HG03280 (cell line): Measurements from ENCODE around the gene ZNF2.
"Not testable (repeated sequence)": the region's sequence is repeated elsewhere in the genome, so short reads cannot be mapped to it uniquely, and the experiment has no call there.

Experiments
- ATAC-seq: cut with Tn5 transposase; IDR thresholded peaks from one replicate; pipeline ENCODE4 v1.9.1; 2021; ENCODE audit warnings: mild to moderate bottlenecking, moderate library complexity; ENCODE audit not compliant: unreplicated experiment

Gene ZNF2

DNA sequence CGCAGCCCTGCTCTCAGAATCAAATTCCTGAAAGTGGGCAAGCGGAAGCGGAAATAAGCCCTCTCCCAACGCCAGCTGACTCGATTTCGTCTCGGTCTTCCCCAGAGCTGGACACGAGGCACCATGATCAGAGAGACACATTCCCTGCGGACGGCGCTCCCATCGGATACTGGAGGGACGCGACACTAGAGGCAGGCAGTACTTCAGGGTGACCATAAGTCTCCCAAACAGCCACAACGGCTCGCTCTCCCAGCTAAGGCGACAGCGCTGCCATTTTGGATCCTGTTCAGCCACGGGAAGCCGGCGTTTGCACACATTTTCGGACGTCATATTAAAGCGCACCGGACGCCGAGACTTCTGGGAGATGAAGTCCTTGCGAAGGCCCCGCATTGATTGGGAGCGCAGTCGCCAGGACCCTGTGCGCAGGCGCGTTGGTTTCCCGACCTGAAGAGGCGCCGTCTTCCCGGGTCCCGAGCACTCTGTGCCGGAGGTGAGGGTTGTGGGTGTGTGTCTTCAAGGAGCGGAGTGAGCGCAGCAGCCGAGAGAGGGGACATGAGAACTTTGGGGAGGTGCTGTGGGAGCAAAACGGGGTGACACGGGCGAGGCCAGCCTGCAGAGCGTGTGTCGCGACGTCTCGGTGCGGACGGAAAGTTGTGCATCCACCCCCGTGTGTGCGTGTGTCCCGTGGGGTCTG lies at the start of gene ZNF2:
TSS of gene ZNF2 (plus strand) at position 439 of the 694 bp plus-strand sequence. CDS start 10,418 bp downstream, outside the sequence.
- peak; percentile 95 for ATAC-seq

DNA sequence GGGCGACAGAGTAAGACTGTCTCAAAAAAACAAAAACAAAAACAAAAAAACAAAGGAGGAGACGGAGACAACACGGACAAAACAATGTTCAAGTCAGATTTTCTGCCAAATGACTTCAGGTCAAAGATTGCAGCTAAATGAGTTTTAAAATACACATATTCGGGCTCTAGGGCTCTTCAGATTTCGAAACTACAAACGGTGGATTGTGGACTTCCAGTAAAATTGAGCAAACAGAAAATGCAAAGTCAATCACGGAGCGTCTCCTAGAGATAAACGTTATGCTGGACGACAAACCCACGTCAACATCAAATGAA lies 44.6 kb upstream of the ZNF2 start:
- ATAC-seq: no peak

DNA sequence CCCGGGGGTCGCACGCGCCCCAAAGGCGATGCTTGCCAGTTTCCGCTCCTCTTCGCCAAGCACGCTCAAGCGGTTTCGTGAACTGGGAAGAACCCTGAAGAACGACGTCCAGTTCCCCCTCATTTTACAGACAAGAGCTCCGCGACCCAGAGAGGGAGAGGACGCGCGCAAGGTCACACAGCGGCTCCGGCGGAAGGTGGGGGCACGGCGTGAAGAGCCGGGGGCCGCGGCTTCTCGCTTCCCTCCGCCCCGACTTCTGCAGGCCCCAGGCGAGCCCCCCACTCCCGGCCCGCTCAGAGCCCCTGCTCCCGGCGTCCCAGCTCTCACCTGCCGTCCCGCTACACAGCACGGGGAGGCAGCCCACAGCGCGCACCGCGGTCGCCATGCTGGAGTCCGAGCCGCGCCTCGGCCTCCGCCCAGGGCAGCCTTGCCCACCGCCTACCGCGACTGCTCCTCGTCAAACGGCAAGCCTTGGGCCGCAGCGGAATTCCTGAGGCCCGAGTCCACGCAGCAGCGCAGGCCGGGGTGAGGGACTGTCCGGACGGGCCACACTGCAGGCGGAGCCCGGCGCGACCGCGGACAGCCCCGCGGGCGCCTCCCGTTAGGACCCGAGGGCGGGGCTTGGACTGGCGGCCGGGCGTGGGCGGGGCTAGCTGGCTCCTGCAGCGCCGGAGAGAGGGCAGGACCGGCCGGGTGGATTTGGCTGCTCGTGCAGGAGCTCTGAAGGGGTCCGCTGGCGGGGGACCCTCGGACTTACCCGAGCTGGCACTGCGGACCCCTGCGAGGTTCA lies 44.0 kb upstream of the ZNF2 start, which contains the start of gene MRPS5:
TSS of gene MRPS5 (minus strand) at position 402 of the 790 bp plus-strand sequence. CDS start at position 385, 17 bp downstream.
- peak; percentile 97 for ATAC-seq

DNA sequence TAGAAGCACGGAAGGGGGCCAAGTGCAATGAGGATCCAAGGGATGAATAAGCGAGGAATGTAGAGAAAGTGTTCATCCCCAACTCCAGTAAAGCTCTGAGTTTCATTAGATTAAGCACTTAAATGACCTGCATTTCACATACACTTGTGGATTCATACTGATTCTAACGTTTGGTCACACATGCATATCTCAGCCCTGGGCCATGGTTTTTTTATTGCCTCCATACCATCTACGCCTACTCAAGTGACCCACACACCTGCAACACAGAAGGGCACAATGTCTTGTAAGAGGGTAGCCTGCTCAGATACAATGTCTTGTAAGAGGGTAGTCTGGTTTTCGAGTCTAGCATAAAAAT lies 43.4 kb upstream of the ZNF2 start:
- ATAC-seq: peak; percentile 4

DNA sequence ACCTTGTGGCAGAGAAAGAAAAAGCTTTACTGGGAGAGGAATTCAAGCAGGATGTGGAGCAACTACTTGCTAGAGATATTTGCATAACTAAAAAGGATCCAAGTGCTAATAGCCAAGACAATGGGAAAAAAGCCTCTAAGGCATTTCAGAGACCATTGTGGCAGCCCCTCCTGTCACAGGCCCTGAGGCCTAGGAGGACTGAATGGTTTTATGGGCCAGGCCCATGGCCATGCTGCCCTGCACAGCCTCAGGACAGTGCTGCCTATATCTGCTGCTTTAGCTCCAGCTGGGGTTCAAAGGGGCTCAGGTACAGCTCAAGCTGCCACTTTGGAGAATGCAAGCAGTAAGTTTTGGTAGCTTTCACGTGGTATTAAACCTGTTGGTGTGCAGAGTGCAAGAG lies 26.9 kb upstream of the ZNF2 start:
- ATAC-seq: no peak

DNA sequence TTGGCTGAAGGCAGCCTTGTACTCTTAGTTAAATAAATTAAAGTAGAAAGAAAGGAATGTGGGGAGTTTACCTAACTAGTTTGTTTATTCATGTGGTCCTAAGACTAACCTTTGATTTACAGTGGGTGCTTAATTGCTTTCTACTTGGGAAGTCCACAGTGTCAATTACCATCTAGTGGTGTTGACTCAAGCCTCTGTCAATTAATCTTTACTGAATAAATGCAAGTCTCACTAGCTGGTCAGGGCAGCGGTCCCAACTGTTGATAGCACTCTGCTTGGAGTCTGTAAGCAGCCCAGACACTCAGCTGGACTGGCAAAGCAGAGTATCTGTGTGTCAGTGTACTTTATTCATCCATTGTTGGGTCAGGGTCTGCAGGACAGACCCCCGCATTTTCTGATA lies 21.8 kb upstream of the ZNF2 start:
- ATAC-seq: no peak

DNA sequence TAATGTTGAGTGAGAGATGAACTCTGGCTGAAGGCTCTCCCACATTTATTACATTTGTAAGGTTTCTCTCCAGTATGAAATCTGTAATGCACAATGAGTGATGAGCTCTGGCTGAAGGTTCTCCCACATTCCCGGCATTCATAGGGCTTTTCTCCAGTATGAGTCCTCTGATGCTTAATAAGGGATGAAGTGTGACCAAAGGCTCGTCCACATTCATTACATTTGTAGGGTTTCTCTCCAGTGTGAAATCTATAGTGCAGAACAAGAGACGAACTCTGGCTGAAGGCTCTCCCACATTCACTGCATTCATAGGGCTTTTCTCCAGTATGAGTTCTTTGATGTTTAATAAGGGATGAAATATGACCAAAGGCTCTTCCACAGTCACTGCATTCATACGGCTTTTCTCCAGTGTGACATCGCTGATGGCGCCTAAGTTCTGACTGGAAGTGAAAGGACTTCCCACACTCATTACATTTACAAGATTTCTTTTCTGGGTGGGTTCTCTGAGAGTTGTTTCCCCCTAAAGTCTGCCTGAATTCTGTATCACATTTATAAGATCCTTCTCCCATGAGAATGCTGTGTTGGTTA lies 16.1 kb upstream of the ZNF2 start:
- no peak for ATAC-seq

DNA sequence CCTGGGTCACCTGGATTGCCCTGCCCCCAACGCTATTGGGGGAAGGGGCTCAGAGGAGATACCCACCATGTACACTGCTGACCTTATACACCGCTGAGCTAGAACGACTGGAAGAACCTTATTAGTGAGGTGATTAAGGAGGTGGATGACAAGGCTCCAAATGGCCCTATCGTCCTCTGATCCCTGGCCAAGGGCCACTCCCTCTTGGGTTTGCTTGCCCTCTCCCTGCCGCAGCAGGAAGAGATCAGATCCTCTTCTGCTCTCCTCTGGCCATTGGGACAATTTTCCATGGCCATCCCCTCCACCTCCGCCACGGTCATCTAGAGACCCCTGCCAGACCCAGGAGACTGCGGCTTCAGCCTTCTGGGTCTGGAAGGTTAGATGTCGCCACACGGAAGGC lies 7.2 kb upstream of the ZNF2 start:
- no peak for ATAC-seq

DNA sequence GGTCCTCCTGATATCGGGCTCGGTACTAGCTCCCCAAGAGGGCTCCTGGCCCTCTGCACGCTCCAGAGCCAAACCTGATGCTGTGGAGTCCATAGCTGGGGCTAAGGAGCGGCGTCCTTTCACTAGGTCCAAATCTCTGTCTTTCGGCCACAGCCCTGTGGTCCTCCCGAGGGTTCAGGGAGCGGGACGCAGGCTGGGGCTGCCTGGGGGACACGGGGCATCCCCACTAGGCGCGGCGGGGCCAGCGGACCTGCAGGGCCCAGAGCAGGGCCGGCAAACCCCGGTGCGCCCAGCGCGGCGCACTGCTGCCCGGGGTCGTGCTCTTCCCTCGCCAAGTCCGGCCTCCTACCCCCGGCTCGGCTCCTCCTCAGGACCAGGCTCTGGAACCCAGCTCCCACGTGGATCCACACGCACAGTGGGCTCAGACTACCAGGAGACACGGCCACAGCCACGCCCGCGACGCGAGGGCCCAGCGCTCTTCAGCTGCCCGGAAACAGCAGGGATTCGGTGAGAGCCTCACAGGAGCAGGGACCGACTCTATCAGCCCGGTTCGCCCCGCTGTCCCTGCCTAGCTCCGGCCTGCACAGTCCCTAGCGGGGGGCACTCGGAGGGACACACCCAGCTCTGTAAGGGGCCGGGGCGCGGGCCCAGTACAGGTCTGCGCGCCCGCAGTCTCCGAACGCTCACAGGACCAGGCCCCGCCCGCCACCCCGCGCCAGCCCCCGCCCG lies 6.6 kb upstream of the ZNF2 start:
- ATAC-seq: peak; percentile 42

DNA sequence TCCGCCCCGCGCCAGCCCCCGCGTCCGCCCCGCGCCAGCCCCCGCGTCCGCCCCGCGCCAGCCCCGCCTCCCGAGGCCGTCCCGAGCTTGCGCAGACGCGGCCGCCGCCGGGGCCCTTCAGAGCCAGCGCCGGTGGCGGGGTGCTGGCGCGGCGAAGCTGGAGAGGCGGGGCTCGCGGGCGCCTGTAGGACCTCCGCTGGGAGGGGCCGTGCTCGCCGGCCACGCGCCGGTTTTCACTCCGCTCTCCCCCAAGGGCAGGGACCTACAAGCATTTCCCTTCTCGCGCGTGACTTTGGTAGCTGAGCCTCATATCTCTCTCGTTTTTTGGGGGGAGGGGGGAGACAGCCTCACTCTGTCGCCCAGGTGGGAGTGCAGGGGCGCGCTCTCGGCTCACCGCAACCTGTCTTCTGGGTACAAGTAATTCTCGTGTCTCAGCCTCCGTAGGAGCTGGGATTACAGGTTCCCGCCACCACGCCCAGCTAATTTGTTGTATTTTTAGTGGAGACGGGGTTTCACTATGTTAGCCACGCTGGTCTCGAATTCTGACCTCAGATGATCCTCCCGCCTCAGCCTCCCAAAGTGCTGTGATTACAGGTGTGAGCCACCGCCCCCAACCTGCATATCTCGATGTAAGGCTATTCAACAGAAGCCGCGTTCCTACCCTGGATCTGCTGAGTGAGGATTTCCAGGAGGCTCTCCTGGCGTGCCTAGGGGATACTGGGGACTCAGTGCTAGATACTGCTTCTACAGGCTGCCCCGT lies 5.7 kb upstream of the ZNF2 start, which contains the start of gene ZNF514:
TSS of gene ZNF514 (minus strand) at position 159 of the 760 bp plus-strand sequence. CDS start 6,595 bp downstream, outside the sequence.
- peak; percentile 96 for ATAC-seq

DNA sequence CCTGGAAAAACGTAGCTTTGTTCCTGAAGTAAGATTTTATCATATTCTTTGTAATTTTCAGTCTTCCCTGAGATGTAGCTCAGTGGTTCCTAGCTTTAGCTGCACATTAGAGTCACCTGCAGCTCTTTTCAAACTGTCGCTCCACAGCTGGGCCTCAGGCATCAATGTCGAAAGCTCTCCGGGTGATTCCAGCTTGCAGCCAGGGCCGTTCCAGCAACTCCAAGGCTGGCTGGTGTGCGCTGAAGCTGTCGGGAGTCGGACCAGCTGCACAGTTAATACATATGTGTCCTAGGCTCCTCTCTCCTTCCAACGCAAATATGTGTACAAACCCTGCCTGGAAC lies 609 bp upstream of the ZNF2 start:
- ATAC-seq: peak; percentile 2

DNA sequence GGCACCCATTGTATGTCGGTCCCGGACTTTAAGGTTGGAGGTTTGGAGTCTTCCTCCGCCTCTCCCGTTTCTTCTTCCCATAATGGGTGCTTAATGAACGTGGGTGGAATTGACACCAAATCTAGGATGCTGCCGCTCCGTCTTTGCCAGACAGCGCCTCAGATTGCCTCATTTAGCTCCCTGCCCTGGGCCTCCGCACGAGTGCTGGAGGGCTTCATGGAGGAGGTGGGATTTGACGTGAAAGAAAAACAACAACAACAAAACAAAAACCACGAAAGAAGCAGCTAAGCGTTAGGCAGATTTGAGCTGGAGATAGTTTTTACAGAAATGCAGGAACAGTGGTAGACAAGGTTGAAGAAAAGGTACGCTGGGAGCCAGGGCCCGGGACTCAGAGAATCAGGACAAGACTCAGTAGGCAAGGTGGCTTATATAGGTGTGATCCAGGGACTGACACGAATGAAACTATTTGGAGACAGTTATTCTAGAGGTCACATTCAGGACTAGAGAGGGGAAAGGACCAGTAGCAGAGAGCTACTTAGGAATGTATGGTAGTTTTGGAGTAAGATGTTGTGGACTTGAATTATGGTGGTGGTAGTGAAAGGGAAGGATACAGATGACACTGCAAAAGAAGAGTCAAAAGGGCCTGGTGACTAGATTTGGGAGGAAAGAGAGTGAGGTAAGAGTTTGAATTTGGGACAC lies 605 bp downstream of the ZNF2 start:
- peak; percentile 12 for ATAC-seq

DNA sequence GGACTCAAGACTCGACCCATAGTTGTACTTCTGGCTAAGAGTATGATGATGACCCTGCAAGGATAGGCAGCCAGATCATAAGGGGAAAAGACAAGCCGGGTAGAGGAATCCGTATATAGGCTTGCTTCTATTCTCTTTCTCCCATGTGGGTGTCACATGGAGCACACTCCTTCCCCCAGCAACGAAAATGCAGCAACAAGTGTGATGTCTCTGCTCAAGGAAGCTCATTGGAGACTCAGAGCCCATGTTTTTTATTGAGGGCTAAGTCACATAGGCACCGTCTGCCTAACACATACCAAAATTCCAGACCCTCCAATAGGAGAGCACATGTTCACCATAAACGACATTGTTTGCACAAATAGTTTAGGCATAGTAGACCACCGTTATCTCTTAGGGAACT lies 6.3 kb downstream of the ZNF2 start:
- ATAC-seq: no peak

DNA sequence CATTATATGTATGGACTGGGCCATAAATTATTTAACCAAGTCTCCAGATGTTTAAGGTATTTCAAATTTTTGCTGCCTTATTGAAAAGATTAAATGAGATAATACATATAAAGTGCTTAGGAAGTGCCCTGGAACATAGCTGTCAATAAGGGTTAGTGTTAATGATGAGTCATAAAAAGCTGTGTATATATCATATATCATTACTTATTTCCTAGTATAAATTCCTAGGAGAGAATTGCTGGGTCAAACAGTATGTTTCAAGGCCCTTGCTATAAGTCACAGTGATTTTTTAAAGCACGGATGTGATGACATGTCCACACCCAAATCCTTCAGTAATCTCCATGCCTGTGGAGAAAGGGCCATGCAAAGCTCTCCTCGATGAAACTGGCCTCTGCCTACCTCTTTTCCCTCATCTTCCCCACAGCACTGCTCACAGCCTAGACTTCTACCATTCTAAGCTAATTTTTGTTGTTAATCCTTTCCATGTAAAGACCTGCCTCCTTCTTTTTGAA lies 8.5 kb downstream of the ZNF2 start:
- ATAC-seq: no peak

DNA sequence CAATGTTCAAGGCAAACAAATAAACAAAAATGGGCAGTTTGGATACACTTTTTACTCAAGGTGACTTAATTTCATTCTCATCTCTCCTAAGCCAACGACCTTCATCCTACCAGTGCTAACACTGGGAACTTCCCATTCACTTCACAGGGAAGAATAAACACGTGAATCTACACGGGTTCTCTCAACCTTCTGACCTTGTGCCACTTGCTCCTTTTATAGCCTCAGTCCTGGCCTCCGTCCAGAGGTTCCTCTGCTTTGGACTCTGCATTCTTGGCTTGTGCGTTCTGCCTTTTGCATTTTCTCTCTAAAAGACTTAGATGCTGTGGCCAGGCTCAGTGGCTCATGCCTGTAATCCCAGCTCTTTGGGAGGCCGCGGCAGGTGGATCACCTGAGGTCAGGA lies 13.8 kb downstream of the ZNF2 start:
- no peak for ATAC-seq

DNA sequence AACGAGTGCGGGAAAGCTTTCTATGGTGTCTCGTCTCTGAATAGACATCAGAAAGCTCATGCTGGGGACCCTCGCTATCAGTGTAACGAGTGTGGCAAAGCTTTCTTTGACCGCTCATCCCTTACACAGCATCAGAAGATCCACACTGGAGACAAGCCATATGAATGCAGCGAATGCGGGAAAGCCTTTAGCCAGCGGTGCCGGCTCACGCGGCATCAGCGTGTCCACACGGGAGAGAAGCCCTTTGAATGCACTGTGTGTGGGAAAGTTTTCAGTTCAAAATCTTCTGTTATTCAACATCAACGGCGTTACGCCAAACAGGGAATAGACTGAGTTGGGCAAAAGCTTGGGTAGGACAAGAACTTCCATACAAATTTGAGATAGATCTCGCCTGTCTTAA lies 16.2 kb downstream of the ZNF2 start:
- ATAC-seq: no peak

DNA sequence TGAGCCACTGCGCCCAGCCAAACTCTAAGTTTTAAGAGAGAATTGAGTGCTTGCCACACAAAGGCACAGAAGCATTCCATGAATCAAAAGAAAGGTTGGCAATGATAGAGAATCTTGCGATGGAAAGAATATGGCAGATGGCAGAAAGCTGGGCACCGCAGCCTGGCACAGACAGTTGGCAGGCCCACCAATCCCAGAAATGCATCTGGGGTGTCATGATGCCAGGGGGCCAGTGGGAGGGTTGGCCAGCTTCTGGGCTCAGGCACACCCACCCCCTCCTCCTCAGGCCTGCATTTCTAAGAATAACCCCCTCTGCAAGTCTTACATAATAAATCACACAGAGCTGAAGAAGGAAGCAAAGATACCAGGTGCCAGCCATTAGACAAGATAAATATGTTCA lies 19.6 kb downstream of the ZNF2 start:
- ATAC-seq: no peak

DNA sequence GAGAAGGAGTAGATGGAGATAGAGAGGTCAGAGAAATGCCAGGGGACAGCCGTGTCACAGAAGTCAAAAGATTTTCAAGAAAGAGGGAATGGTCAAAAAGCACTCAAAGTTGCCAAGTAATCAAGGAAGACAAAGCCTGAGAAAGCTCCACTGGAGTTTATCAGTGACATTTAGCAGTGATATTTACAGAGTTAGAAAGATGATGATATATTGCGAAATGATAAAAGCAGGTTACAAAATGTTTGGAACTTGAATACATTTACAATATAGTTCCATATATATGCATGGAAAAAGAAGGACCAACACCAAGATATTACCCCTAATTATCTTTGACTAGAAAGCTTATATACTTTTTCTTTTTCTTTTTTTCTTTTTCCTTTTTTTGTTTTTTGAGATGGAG lies 20.4 kb downstream of the ZNF2 start:
- ATAC-seq: no peak

DNA sequence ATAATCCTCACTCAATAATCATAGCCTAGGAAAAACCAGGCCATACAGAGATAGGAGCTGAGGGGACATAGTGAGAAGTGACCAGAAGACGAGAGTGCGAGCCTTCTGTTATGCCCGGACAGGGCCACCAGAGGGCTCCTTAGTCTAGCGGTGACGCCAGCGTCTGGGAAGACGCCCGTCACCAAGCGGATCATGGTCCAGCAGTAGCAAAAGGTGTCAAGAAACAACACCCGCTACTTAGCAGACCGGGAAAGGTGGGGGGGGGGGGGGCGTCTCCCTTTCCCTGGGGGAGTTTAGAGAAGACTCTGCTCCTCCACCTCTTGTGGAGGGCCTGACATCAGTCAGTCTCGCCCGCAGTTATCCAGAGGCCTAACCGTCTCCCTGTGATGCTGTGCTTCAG lies 27.3 kb downstream of the ZNF2 start:
- ATAC-seq: not testable (repeated sequence)

DNA sequence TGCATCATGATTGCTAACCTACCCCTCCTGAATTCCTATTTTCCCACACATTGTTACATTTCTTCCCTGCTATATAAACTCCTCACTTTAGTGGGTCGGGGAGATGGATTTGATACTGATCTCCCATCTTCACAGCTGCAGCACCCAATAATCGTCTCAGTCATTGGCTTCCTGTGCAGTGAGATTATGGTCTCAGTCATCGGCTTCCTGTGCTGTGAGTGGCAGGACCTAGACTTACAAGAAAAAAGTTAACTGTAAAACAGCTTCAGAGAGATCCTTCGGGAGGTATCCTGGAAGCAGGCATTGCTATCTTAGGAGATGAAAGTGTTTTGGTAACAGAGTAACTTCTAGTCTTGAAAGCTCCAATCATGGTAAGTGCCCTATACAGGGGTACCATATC lies 38.3 kb downstream of the ZNF2 start:
- ATAC-seq: no peak
